K562 (cell line): ENCODE data around the gene SAMD8. TPM values are rescaled to one million over a fixed set of nuclear protein-coding genes. Genes with fewer than 3 reads are reported as not detected.

Experiments
- COPS2 ChIP-seq: fragments of 450-650 bp; conservative IDR thresholded peaks from 2 replicates; pipeline ENCODE4 v1.6.1; 2016; ENCODE audit warnings: mild to moderate bottlenecking, moderate library complexity
- DIDO1 ChIP-seq: fragments of 450-650 bp; IDR thresholded peaks from 2 replicates; pipeline ENCODE4 v1.6.1; 2016; ENCODE audit warnings: low read depth, missing biosample characterization, missing genetic modification characterization
- HNRNPH1 ChIP-seq: fragments of 200-400 bp; formaldehyde crosslinking; optimal IDR thresholded peaks from 2 replicates; pipeline ENCODE3; 2017; ENCODE audit warnings: low read depth, mild to moderate bottlenecking, low read length, moderate library complexity
- HNRNPK ChIP-seq: fragments of 200-400 bp; formaldehyde crosslinking; IDR thresholded peaks from one replicate; pipeline ENCODE4 v1.6.1; 2018; ENCODE audit warnings: mild to moderate bottlenecking, low read depth, low read length; ENCODE audit not compliant: poor library complexity, severe bottlenecking
- HNRNPLL ChIP-seq: fragments of 200-400 bp; formaldehyde crosslinking; IDR thresholded peaks from 2 replicates; pipeline ENCODE4 v1.6.1; 2017; ENCODE audit warnings: low read length, low read depth, mild to moderate bottlenecking; ENCODE audit not compliant: poor library complexity, severe bottlenecking
- NFE2L1 ChIP-seq: fragments of 450-650 bp; IDR thresholded peaks from 2 replicates; pipeline ENCODE4 v1.6.1; 2016; ENCODE audit warnings: missing genetic modification characterization, low read depth, mild to moderate bottlenecking, missing compliant biosample characterization, moderate library complexity, borderline replicate concordance
- NR4A1 ChIP-seq, 2 experiments: fragments of 250-450 bp in 1 of 2; fragments of 450-650 bp in 1 of 2; sonication (Bioruptor Pico) in 1 of 2; IDR thresholded peaks; 2 replicates each; pipeline versions ENCODE4 v1.4.0 to v1.6.1; 2016 to 2020; ENCODE audit warnings: mild to moderate bottlenecking in 2 of 2, missing compliant biosample characterization in 1 of 2, missing genetic modification characterization in 1 of 2, moderate library complexity in 1 of 2
- PHTF2 ChIP-seq: fragments of 250-450 bp; sonication (Bioruptor Pico); IDR thresholded peaks from 2 replicates; pipeline ENCODE4 v1.5.0; 2021; ENCODE audit warnings: mild to moderate bottlenecking
- RBM22 ChIP-seq: fragments of 200-400 bp; formaldehyde crosslinking; IDR thresholded peaks from 2 replicates; pipeline ENCODE4 v1.6.1; 2018; ENCODE audit warnings: low read length, low read depth; ENCODE audit not compliant: poor library complexity, severe bottlenecking
- ZNF239 ChIP-seq: fragments of 250-450 bp; sonication (Bioruptor Pico); IDR thresholded peaks from 2 replicates; pipeline ENCODE4 v1.4.0; 2020; ENCODE audit warnings: mild to moderate bottlenecking
- ZNF311 ChIP-seq: fragments of 250-450 bp; sonication (Bioruptor Pico); IDR thresholded peaks from 2 replicates; pipeline ENCODE4 v1.4.0; 2020; ENCODE audit warnings: mild to moderate bottlenecking, moderate library complexity
- ZNF408 ChIP-seq: fragments of 250-450 bp; sonication (Bioruptor Pico); IDR thresholded peaks from 2 replicates; pipeline ENCODE4 v1.4.0; 2020; ENCODE audit warnings: low read depth, mild to moderate bottlenecking, moderate library complexity
- ZSCAN29 ChIP-seq: fragments of 450-650 bp; IDR thresholded peaks from 2 replicates; pipeline ENCODE4 v1.6.1; 2017
- polyA plus RNA-seq, 8 experiments: library from polyadenylated mRNA; depleted of rRNA in 4 of 8; stranded (reverse) in 5 of 8; unstranded in 3 of 8; fragments of >200 nt; fragmentation: Nextera tagmentation in 2 of 8; fragmentation: Illumina TruSeq in 1 of 8; extraction: Ambion mirVana in 2 of 8; extraction: Trizol in 1 of 8; gene quantifications; 2 replicates each; pipeline versions ENCODE4 v1.2.1 to v1.2.3, GENCODE V29; 2011 to 2014; ENCODE audit warnings: inconsistent platforms in 1 of 8, missing spikeins in 1 of 8
- total RNA-seq, 7 experiments: library from RNA; depleted of rRNA in 6 of 7; stranded (reverse); fragments of >200 nt in 6 of 7; fragmentation: Illumina TruSeq in 2 of 7; extraction: Trizol in 2 of 7; gene quantifications; 2 replicates each; pipeline versions ENCODE4 v1.2.1 to v1.2.3, GENCODE V29; 2011 to 2021; ENCODE audit warnings: low replicate concordance in 1 of 7
- TF ChIP-seq, protein P1 (sequence below): fragments of 450-650 bp; IDR thresholded peaks from 2 replicates; pipeline ENCODE4 v1.7.0; 2016; ENCODE audit warnings: borderline replicate concordance
- TF ChIP-seq, protein P2 (sequence below), 2 experiments: fragments of 450-650 bp; IDR thresholded peaks; 2 replicates each; pipeline ENCODE4 v1.6.1; 2018; ENCODE audit warnings: mild to moderate bottlenecking in 2 of 2, low read depth in 1 of 2; ENCODE audit not compliant: partially characterized antibody in 2 of 2
- TF ChIP-seq, protein P3 (sequence below): fragments of 450-650 bp; IDR thresholded peaks from 2 replicates; pipeline ENCODE4 v1.6.1; 2016
- TF ChIP-seq, protein P4 (sequence below): sonication (generic); formaldehyde crosslinking; IDR thresholded peaks from 2 replicates; pipeline ENCODE4 v1.8.1; 2023; ENCODE audit warnings: mild to moderate bottlenecking, missing genetic modification reagents

The SAMD8 gene
- total and polyA plus RNA-seq, 9 of the 15 experiments (the other 6 are each of a cell fraction or from before 2014, with no cell fraction given), result 2.7 to 16.1 (median 6.2) TPM

DNA sequence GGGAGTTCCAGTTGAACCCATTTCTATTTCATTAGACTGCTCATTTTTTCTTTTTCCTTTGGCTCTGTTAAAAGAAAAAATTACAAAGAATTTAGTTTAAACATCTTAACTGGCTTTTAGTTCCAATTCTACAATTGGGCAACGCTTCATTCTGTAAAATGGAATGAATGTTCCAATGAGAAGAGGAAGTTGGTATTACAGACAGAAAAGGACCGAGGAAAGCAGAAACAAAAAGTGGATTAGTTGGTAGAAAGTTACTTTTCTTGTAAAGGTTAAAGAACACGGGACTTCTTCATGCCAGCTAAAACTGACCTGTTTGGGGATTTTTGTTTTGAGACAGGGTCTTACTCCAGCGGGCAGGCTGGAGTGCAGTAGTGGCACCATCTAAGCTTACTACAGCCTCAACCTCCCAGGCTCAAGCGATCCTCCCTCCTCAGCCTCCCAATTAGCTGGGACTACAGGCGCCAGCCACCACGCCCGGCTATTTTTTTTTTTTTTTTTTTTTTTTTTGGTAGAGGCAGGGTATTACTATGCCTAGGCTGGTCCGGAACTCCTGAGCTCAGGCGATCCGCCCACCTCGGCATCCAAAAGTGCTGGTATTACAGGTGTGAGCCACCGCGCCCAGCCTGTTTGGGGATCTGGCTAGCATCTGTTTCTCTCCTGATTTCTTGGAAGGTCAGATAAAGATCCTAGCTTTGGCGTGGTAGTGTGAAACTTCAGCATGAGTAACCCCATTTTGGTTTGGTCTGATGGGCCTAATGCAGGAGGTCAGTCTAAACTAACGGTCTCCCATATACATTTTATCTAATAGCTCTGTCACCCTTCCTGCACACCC lies 97.8 kb downstream of the SAMD8 start (continued):
- TF ChIP-seq HNRNPH1, result no peak
- TF ChIP-seq, protein P1, sequence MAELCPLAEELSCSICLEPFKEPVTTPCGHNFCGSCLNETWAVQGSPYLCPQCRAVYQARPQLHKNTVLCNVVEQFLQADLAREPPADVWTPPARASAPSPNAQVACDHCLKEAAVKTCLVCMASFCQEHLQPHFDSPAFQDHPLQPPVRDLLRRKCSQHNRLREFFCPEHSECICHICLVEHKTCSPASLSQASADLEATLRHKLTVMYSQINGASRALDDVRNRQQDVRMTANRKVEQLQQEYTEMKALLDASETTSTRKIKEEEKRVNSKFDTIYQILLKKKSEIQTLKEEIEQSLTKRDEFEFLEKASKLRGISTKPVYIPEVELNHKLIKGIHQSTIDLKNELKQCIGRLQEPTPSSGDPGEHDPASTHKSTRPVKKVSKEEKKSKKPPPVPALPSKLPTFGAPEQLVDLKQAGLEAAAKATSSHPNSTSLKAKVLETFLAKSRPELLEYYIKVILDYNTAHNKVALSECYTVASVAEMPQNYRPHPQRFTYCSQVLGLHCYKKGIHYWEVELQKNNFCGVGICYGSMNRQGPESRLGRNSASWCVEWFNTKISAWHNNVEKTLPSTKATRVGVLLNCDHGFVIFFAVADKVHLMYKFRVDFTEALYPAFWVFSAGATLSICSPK, result no peak
- TF ChIP-seq NFE2L1 (tag), result 0 out of 2 replicates have a peak, but pooled peaks have one; percentile 54
- TF ChIP-seq NR4A1 (CRISPR knock-in tag; IDR thresholded peaks at IDR 0.05), result peak; percentile 98
- peak; percentile 98 for TF ChIP-seq NR4A1 (tag; IDR thresholded peaks at IDR 0.05)
- no peak for TF ChIP-seq ZSCAN29
- TF ChIP-seq, protein P2, sequence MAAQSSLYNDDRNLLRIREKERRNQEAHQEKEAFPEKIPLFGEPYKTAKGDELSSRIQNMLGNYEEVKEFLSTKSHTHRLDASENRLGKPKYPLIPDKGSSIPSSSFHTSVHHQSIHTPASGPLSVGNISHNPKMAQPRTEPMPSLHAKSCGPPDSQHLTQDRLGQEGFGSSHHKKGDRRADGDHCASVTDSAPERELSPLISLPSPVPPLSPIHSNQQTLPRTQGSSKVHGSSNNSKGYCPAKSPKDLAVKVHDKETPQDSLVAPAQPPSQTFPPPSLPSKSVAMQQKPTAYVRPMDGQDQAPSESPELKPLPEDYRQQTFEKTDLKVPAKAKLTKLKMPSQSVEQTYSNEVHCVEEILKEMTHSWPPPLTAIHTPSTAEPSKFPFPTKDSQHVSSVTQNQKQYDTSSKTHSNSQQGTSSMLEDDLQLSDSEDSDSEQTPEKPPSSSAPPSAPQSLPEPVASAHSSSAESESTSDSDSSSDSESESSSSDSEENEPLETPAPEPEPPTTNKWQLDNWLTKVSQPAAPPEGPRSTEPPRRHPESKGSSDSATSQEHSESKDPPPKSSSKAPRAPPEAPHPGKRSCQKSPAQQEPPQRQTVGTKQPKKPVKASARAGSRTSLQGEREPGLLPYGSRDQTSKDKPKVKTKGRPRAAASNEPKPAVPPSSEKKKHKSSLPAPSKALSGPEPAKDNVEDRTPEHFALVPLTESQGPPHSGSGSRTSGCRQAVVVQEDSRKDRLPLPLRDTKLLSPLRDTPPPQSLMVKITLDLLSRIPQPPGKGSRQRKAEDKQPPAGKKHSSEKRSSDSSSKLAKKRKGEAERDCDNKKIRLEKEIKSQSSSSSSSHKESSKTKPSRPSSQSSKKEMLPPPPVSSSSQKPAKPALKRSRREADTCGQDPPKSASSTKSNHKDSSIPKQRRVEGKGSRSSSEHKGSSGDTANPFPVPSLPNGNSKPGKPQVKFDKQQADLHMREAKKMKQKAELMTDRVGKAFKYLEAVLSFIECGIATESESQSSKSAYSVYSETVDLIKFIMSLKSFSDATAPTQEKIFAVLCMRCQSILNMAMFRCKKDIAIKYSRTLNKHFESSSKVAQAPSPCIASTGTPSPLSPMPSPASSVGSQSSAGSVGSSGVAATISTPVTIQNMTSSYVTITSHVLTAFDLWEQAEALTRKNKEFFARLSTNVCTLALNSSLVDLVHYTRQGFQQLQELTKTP (IDR thresholded peaks at IDR 0.05; ENCODE audit: low read depth in 1 of 2, partially characterized antibody in 2 of 2), result no peak
- TF ChIP-seq COPS2, result no peak
- TF ChIP-seq PHTF2 (CRISPR knock-in tag), result 0 out of 2 replicates have a peak, but pooled peaks have one; percentile 78
- TF ChIP-seq, protein P3, sequence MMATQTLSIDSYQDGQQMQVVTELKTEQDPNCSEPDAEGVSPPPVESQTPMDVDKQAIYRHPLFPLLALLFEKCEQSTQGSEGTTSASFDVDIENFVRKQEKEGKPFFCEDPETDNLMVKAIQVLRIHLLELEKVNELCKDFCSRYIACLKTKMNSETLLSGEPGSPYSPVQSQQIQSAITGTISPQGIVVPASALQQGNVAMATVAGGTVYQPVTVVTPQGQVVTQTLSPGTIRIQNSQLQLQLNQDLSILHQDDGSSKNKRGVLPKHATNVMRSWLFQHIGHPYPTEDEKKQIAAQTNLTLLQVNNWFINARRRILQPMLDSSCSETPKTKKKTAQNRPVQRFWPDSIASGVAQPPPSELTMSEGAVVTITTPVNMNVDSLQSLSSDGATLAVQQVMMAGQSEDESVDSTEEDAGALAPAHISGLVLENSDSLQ, result no peak
- TF ChIP-seq ZNF408, result no peak
- peak; percentile 79 for TF ChIP-seq ZNF239
- TF ChIP-seq ZNF311 (CRISPR knock-in tag), result peak; percentile 94
- no peak for TF ChIP-seq HNRNPK
- TF ChIP-seq DIDO1 (tag), result peak; percentile 73; the same call in 1 of the 2 replicates
- TF ChIP-seq, protein P4, sequence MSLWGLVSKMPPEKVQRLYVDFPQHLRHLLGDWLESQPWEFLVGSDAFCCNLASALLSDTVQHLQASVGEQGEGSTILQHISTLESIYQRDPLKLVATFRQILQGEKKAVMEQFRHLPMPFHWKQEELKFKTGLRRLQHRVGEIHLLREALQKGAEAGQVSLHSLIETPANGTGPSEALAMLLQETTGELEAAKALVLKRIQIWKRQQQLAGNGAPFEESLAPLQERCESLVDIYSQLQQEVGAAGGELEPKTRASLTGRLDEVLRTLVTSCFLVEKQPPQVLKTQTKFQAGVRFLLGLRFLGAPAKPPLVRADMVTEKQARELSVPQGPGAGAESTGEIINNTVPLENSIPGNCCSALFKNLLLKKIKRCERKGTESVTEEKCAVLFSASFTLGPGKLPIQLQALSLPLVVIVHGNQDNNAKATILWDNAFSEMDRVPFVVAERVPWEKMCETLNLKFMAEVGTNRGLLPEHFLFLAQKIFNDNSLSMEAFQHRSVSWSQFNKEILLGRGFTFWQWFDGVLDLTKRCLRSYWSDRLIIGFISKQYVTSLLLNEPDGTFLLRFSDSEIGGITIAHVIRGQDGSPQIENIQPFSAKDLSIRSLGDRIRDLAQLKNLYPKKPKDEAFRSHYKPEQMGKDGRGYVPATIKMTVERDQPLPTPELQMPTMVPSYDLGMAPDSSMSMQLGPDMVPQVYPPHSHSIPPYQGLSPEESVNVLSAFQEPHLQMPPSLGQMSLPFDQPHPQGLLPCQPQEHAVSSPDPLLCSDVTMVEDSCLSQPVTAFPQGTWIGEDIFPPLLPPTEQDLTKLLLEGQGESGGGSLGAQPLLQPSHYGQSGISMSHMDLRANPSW, result no peak
- TF ChIP-seq RBM22, result no peak
- no peak for TF ChIP-seq HNRNPLL
